Coronary artery (tissue), 2 donors: ENCODE results near the gene FHIT.

Source experiments
- DNase-seq: peaks from one replicate; pipeline ENCODE4 v3.0.0-alpha.2; 2017; ENCODE audit warnings: low spot score
- H3K27ac ChIP-seq, 2 donors: fragments of 200-600 bp; sonication (generic); one replicate each; pipeline ENCODE4 v1.5.1; 2016 to 2019
- H3K4me3 ChIP-seq: fragments of 200-600 bp; sonication (generic); 2 replicates; pipeline ENCODE4 v1.5.1; 2016; ENCODE audit warnings: mild to moderate bottlenecking, moderate library complexity
- TF ChIP-seq, protein P1 (sequence below): fragments of 200-600 bp; sonication (generic); IDR thresholded peaks from one replicate; pipeline ENCODE4 v1.5.1; 2019; ENCODE audit warnings: antibody characterized with exemption

FHIT gene

DNA sequence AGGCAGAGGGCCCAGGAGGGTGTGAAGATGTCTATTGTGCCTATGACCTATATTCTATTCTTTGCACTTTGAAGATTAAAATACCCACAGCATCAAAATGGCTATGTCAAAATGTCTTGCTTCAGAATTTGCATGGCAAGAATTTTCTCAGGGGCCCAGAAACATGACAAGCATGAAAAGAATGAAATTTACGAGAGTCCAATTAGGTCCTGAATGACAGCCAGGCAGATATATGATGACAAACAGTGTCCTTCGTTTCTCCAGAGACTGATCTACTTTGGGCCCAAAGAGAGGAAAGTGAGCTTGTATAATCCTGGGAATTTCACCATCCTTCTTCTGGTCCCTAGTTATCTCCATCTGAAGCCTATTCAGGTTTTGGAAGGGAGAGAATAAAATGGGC, 609.9 kb downstream of the FHIT start:
- no peak for DNase-seq
- TF ChIP-seq, protein P1, sequence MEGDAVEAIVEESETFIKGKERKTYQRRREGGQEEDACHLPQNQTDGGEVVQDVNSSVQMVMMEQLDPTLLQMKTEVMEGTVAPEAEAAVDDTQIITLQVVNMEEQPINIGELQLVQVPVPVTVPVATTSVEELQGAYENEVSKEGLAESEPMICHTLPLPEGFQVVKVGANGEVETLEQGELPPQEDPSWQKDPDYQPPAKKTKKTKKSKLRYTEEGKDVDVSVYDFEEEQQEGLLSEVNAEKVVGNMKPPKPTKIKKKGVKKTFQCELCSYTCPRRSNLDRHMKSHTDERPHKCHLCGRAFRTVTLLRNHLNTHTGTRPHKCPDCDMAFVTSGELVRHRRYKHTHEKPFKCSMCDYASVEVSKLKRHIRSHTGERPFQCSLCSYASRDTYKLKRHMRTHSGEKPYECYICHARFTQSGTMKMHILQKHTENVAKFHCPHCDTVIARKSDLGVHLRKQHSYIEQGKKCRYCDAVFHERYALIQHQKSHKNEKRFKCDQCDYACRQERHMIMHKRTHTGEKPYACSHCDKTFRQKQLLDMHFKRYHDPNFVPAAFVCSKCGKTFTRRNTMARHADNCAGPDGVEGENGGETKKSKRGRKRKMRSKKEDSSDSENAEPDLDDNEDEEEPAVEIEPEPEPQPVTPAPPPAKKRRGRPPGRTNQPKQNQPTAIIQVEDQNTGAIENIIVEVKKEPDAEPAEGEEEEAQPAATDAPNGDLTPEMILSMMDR: no peak
- Histone ChIP-seq H3K4me3 (no peak overlapping the region), H3K27ac (no peak overlapping the region)

DNA sequence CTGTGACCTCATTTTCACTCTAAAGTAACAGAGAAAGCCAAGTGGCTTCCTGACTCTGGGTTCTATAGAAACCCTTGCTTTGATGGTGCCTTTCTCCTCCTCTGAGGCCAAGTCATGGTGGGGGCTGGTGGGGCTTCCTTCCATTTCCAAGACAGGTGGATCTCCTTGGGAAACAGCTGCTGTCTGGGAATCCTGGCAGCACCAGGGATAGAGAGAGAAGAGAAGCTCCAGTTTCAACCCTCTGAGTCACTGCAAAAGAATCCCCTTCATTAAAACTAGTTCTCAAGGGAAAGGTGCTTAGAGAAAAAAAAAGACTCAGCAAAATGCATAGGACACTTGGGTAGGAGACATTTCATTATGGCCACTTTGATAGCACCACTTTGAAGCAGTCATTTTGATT, 614.4 kb downstream of the FHIT start:
- TF ChIP-seq, protein P1: no peak
- H3K27ac ChIP-seq: no peak overlapping the region
- DNase-seq: no peak
- no peak overlapping the region for H3K4me3 ChIP-seq

DNA sequence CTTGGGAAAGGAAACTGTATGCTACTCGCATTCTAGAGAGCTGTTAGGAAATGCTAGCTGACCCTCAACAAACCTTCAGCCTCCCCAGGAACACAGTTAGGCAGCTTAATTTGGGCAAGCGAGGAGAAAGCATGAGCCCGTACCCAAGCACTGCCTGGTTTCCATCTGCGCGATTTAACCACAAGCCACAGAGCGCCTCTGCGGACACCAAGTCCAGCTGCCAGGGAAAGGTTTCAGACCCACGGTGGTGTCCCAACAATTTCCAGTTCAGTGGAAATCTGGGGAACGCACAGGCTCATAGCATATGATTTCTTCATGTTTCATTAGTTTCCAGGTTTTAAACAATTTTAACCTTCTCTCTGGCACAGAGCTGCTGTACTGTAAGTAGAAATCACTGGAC, 617.6 kb downstream of the FHIT start:
- TF ChIP-seq, protein P1: no peak
- H3K27ac ChIP-seq: no peak overlapping the region
- DNase-seq: no peak
- no peak overlapping the region for H3K4me3 ChIP-seq

DNA sequence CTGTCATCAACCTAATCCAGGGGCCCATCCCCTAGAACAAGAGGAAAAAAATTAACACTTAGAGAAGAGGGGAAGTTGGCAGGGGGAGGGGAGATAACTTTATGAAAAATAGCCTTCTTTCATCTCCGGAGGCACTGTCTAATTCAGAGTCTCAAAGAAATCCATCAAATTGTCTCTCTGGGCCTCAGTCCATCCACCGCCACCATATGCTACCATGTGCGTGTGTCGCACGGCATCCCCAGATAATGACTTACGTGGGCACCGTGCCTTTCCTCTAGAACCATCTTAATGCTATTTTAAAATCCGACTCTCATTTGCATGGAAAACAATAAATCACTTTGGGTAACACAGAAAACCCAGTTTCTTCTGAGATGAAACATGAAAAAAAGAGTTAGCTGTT, 619.7 kb downstream of the FHIT start:
- H3K27ac ChIP-seq: no peak overlapping the region
- TF ChIP-seq, protein P1: no peak
- DNase-seq: no peak
- no peak overlapping the region for H3K4me3 ChIP-seq

DNA sequence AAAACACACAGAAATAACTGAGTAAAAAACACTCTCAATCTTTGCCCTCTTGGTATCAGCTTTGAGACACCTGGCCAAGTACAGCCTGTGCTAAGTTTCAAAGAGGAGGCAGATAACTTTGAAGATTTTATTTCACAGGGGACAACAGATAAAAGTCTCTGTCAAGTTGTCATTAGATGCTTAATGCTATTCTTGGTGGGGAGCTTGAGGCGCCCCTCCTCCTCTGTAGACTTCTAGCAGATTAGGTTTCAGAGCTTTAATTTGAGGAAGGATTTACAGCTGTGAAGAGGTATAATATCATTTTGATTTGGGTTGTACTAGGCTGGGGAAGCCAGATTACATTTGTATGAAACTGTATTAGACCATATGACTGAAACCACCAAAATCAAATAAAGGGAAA, 620.3 kb downstream of the FHIT start:
- TF ChIP-seq, protein P1: no peak
- DNase-seq: no peak
- Histone ChIP-seq H3K27ac (no peak overlapping the region), H3K4me3 (no peak overlapping the region)

DNA sequence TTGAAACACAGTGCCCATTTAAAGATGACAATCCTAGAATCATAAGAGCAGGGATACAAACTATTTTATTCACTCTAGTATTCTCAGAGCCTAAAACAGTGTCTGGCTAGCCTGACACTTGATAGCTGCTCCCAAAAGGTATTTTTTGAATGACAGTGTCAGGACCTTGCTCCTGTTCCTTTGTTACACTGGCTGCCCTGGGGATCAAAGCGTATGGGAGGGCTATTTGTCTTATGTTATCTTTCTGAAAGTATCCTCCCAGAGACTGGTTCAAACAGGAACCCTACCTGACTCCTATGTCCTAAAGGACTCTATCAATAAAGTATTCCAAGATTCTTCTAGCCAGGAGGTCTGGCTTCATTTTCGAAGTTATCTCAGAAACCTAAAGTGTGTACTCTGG, 621.4 kb downstream of the FHIT start:
- TF ChIP-seq, protein P1: no peak
- H3K4me3 ChIP-seq: no peak overlapping the region
- no peak overlapping the region for H3K27ac ChIP-seq
- no peak for DNase-seq

DNA sequence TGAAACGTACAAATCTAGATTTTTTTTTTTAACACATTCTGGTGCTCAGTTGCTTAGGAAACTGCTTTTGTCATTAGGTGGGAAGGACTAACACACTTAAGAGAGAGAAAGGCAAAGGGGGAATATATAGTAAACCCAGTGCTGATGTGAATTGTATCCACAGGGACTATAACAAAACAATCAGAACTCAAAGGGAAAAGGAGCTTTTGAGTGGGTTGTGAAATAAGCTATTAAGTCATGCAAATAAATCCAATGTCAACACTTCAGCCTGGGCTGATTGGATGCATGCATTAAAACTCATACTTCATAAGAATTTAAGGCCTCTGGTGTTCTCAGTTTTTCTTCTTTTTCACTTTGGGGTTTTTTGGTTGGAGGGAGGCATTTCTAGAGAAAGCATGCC, 628.9 kb downstream of the FHIT start:
- no peak overlapping the region for H3K27ac ChIP-seq
- H3K4me3 ChIP-seq: no peak overlapping the region
- TF ChIP-seq, protein P1: no peak
- DNase-seq: no peak
